HFF-Myc (cell line): ENCODE results near the gene ABCC3.

ENCODE experiments used
- DNase-seq: peaks from one replicate; pipeline ENCODE4 v3.0.0-alpha.2; 2011; ENCODE audit warnings: low read depth; ENCODE audit errors: extremely low read depth
- H3K4me3 ChIP-seq: replicated peaks from 2 replicates; pipeline ENCODE4 v1.5.1; 2011; ENCODE audit warnings: low read depth, mild to moderate bottlenecking, control low read depth, low read length
- TF ChIP-seq, protein P1 (sequence below): IDR thresholded peaks from 2 replicates; pipeline ENCODE4 v1.5.1; 2012; ENCODE audit warnings: mild to moderate bottlenecking, low read depth, low read length, control low read depth; ENCODE audit errors: missing control alignments

The ABCC3 gene

DNA sequence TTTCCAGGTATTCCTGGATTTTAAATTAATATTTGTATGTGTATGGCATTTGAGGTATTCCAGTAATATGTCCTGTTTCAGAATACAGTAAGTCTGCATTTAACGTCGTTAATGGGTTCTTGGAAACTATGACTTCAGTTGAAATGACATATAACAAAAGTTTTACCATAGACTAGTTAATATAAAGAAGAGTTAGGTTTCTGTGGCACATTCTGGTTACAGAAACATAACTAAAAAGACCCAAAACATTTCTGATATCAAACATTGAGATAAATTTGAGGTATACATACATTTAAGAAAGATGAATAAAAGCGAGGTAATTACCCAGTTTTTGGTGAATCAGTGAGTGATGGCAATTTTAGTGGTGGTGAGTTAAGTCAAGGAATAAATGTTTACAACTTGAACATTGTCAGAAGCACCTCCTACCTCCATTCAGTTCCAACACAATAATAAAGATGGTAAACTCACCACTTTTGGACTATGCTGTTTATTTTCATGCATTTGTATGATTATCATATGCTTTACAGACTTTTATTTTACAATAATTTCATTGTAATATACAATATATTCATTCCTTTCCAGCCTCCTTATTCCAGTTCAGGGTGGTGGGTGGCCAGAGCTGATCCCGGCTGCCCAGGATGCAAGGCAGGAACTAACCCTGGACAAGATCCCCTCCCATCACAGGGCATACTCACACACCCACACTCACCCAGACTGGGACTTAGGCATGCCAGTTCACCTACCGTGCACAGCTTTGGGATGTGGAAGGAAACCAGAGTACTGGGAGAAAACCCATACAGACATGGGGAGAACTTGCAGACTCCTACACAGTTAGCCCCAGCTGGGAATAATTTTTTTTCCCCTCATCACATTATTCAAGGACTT, 94.4 kb downstream of the ABCC3 start:
- no peak for DNase-seq
- TF ChIP-seq, protein P1, sequence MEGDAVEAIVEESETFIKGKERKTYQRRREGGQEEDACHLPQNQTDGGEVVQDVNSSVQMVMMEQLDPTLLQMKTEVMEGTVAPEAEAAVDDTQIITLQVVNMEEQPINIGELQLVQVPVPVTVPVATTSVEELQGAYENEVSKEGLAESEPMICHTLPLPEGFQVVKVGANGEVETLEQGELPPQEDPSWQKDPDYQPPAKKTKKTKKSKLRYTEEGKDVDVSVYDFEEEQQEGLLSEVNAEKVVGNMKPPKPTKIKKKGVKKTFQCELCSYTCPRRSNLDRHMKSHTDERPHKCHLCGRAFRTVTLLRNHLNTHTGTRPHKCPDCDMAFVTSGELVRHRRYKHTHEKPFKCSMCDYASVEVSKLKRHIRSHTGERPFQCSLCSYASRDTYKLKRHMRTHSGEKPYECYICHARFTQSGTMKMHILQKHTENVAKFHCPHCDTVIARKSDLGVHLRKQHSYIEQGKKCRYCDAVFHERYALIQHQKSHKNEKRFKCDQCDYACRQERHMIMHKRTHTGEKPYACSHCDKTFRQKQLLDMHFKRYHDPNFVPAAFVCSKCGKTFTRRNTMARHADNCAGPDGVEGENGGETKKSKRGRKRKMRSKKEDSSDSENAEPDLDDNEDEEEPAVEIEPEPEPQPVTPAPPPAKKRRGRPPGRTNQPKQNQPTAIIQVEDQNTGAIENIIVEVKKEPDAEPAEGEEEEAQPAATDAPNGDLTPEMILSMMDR, result no peak

DNA sequence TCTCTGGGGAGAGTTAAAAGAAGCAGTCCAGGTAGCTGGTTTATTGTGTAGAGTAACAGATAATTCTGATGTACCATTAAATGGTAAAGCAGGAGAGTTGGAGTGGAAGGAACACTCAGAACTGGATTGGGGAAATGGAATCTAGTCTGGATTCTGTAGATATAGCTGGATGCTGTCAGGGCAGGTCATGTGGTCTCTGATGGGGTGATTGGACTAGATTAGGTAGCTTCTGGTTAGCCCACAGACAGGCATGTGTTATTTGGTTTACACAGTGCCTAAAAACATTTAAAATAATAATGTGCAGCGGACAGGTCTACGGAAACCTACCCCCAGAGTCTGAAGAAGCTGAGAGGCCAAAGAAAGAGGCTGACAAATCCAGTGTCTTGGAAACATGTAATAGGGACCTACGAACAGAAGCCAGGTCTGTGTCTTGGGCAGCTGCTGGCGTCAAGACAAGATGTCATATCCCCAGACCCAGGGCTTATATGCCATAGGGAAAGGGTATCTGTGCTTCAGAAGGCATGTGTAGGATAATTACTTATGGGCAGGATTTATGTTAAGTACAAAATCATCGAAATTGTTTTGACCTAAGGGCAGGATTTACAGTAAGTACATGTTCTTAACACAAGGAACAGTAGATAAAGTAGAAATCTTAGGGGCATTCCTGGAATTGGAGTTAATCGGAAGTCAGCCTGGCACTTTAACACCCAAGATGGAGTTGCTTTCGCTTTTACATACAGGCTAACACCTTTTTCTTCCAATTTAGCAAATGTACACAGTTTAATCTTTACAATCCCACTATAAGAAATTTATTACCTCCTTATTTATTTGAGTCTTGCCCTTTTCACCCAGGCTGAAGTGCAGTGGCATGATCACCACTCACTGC, 97.1 kb downstream of the ABCC3 start:
- no peak overlapping the region for H3K4me3 ChIP-seq
- no peak for DNase-seq
- TF ChIP-seq, protein P1, result no peak

More for the DNA sequence above, 94.4 kb downstream of the ABCC3 start:
- H3K4me3 ChIP-seq, result no peak overlapping the region

DNA sequence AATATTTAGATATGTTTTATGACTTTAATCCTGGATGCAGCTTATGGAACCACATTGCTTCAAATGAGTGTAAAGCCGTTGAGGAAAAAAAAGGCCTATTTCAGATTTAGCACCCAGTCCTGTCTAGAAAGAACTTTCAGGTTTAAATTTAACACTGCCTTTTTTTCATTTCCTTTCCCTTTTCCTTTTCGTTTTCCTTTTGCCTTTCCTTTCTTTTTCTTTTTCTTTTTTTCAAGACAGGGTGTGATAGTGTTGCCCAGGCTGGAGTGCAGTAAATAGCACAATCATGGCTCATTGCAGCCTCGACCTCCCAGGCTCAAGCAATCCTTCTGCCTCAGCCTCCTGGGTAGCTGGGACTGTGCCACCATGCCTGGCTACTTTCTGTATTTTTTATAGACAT, 100.6 kb downstream of the ABCC3 start:
- TF ChIP-seq, protein P1, result no peak
- no peak for DNase-seq
- H3K4me3 ChIP-seq, result no peak overlapping the region

DNA sequence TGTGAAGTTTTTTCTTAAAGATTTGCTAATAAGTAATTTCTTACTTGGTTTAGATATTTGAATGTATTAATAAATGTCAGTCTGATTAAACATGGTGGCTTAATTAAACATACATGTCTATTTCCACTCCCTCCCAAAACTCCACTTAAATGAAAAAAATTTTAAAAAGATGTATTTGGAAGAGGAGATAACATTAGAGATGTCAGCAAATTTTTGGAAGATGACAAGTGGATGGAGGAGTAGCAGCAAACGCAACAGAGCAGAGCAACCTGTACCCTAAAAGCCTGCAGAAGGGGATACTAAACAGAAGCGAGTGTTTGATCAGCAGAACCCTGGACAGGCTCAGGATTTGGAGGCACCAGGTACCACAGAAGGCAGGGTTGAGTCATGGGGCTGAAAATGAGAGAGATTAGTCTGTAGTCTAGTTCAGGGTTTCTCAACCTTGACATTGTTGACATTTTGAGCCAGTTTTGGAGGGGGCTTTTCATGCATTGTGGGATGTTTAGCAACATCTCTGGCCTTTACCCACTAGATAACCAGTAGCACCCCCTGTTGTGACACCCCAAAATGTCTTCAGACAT, 102.5 kb downstream of the ABCC3 start:
- TF ChIP-seq, protein P1, result no peak
- no peak overlapping the region for H3K4me3 ChIP-seq
- DNase-seq, result no peak

DNA sequence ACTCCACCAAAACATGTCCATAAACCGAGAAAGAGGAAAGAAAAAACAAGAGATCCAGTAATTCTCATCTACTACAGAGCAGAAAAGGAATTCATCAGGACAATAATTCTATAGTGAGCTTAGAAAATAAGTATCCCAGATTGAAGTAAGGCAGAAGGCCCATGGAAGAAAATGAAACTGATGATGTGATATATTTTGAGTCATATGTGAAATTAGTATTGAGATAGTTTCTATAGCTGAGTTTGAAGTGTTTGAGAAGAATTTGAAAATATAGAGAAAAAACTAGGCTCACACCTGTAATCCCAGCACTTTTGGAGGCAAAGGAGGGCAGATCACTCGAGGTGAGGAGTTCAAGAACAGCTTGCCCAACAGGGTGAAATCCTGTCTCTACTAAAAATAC, 104.4 kb downstream of the ABCC3 start:
- DNase-seq, result no peak
- H3K4me3 ChIP-seq, result no peak overlapping the region
- TF ChIP-seq, protein P1, result no peak
